Measurements from ENCODE around the gene PDE3B. TPM values are rescaled to one million over a fixed set of nuclear protein-coding genes. Genes with fewer than 3 reads are reported as not detected.
"Not testable (repeated sequence)": the region's sequence is repeated elsewhere in the genome, so short reads cannot be mapped to it uniquely, and the experiment has no call there.

Gene PDE3B
- polyA plus RNA-seq, 1 donor (not counting 4 experiments of a cell fraction or from before 2014, with no cell fraction given): 0.01 TPM

DNA sequence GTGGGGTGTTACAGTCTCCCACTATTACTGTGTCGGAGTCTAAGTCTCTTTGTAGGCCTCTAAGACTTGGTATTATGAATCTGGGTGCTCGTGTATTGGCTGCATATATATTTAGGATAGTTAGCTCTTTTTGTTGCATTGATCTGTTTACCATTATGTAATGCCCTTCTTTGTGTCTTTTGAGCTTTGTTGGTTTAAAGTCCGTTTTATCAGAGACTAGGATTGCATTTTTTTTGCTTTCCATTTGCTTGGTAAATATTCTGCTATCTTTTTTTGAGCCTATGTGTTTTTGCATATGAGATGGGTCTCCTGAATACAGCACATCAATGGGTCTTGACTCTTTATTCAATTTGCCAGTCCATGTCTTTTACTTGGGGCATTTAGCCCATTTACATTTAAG, 97.6 kb downstream of the PDE3B start:
- Histone ChIP-seq H3K27ac (ENCODE audit: control insufficient read depth, insufficient read depth, low read length) (no peak overlapping the region), H3K9me1 (ENCODE audit: control insufficient read depth, extremely low read depth, insufficient read depth, low read length) (no peaks in the 10 kb centered on the region), H3K79me2 (ENCODE audit: control insufficient read depth, insufficient read depth, low read length) (no peaks in the 10 kb centered on the region), H3K9ac (ENCODE audit: control insufficient read depth, extremely low read depth, insufficient read depth, low read length) (no peak overlapping the region), H3K4me2 (ENCODE audit: control insufficient read depth, extremely low read depth, insufficient read depth, low read depth, low read length) (no peak overlapping the region), H3K4me1 (ENCODE audit: control insufficient read depth, extremely low read depth, insufficient read depth, low read length) (no peaks in the 10 kb centered on the region), H2AFZ (ENCODE audit: control insufficient read depth, low read length) (no peak overlapping the region), H3K4me3 (ENCODE audit: control insufficient read depth in 2 of 3, extremely low read depth in 1 of 3, insufficient read depth in 2 of 3, low read depth in 1 of 3, low read length in 3 of 3) (no peak overlapping the region), H3K36me3 (ENCODE audit: control insufficient read depth in 2 of 2, extremely low read depth in 1 of 2, insufficient read depth in 2 of 2, low read length in 2 of 2) (no peaks in the 10 kb centered on the region), H3K9me3 (ENCODE audit: control insufficient read depth, low read depth, low read length) (no peaks in the 10 kb centered on the region), H3K27me3 (ENCODE audit: control insufficient read depth, extremely low read depth, insufficient read depth, low read length) (no peaks in the 10 kb centered on the region), H4K20me1 (ENCODE audit: control insufficient read depth, extremely low read depth, insufficient read depth, low read length) (no peaks in the 10 kb centered on the region)
- dilution Hi-C loops (cut with MboI; ENCODE audit: extremely low pct_ligation_motif_present, low sequenced_read_pairs): no loop called here
- FAIRE-seq (no peak), DNase-seq (ENCODE audit: low read depth, low spot score) (no peak)
- TF ChIP-seq CTCF (optimal IDR thresholded peaks at IDR 0.05 in 1 of 3, IDR thresholded peaks at IDR 0.05 in 1 of 3, conservative IDR thresholded peaks at IDR 0.05 in 1 of 3; ENCODE audit: extremely low read depth in 1 of 3, insufficient read depth in 2 of 3, low read length in 3 of 3) (no peak), EZH2 (IDR thresholded peaks at IDR 0.05; ENCODE audit: low read length) (no peak)

- no peak for DNase-seq (ENCODE audit: low read depth, low spot score)
- no peak overlapping the region for H2AFZ ChIP-seq (ENCODE audit: control insufficient read depth, low read length)
- H3K79me2 ChIP-seq (ENCODE audit: control insufficient read depth, insufficient read depth, low read length): no peaks in the 10 kb centered on the region
- no peaks in the 10 kb centered on the region for H3K36me3 ChIP-seq (ENCODE audit: control insufficient read depth in 2 of 2, extremely low read depth in 1 of 2, insufficient read depth in 2 of 2, low read length in 2 of 2)
- no peak overlapping the region for H3K4me3 ChIP-seq (ENCODE audit: control insufficient read depth in 2 of 3, extremely low read depth in 1 of 3, insufficient read depth in 2 of 3, low read depth in 1 of 3, low read length in 3 of 3)
- no peaks in the 10 kb centered on the region for H3K9me3 ChIP-seq (ENCODE audit: control insufficient read depth, low read depth, low read length)
- no peaks in the 10 kb centered on the region for H3K4me1 ChIP-seq (ENCODE audit: control insufficient read depth, extremely low read depth, insufficient read depth, low read length)
- H4K20me1 ChIP-seq (ENCODE audit: control insufficient read depth, extremely low read depth, insufficient read depth, low read length): no peaks in the 10 kb centered on the region
- TF ChIP-seq EZH2 (IDR thresholded peaks at IDR 0.05; ENCODE audit: low read length) (no peak), CTCF (optimal IDR thresholded peaks at IDR 0.05 in 1 of 3, IDR thresholded peaks at IDR 0.05 in 1 of 3, conservative IDR thresholded peaks at IDR 0.05 in 1 of 3; ENCODE audit: extremely low read depth in 1 of 3, insufficient read depth in 2 of 3, low read length in 3 of 3) (no peak)
- no peak overlapping the region for H3K27ac ChIP-seq (ENCODE audit: control insufficient read depth, insufficient read depth, low read length)
- H3K27me3 ChIP-seq (ENCODE audit: control insufficient read depth, extremely low read depth, insufficient read depth, low read length): no peaks in the 10 kb centered on the region
- dilution Hi-C loops (cut with MboI; ENCODE audit: extremely low pct_ligation_motif_present, low sequenced_read_pairs): no loop called here
- no peak for FAIRE-seq
- no peaks in the 10 kb centered on the region for H3K9me1 ChIP-seq (ENCODE audit: control insufficient read depth, extremely low read depth, insufficient read depth, low read length)
- no peak overlapping the region for H3K4me2 ChIP-seq (ENCODE audit: control insufficient read depth, extremely low read depth, insufficient read depth, low read depth, low read length)
- H3K9ac ChIP-seq (ENCODE audit: control insufficient read depth, extremely low read depth, insufficient read depth, low read length): no peak overlapping the region
Observed at GRCh38 chr11:14742849-14743559, 99.4 kb downstream of the PDE3B start.

GRCh38 chr11:14743667-14744066, 100.1 kb downstream of the PDE3B start:
- H3K9me3 ChIP-seq (ENCODE audit: control insufficient read depth, low read depth, low read length); H3K4me1 ChIP-seq (ENCODE audit: control insufficient read depth, extremely low read depth, insufficient read depth, low read length); H3K79me2 ChIP-seq (ENCODE audit: control insufficient read depth, insufficient read depth, low read length); H2AFZ ChIP-seq (ENCODE audit: control insufficient read depth, low read length); DNase-seq (ENCODE audit: low read depth, low spot score); H4K20me1 ChIP-seq (ENCODE audit: control insufficient read depth, extremely low read depth, insufficient read depth, low read length); H3K27ac ChIP-seq (ENCODE audit: control insufficient read depth, insufficient read depth, low read length); H3K4me2 ChIP-seq (ENCODE audit: control insufficient read depth, extremely low read depth, insufficient read depth, low read depth, low read length); dilution Hi-C loops (cut with MboI; ENCODE audit: extremely low pct_ligation_motif_present, low sequenced_read_pairs); H3K4me3 ChIP-seq (ENCODE audit: control insufficient read depth in 2 of 3, extremely low read depth in 1 of 3, insufficient read depth in 2 of 3, low read depth in 1 of 3, low read length in 3 of 3); H3K9me1 ChIP-seq (ENCODE audit: control insufficient read depth, extremely low read depth, insufficient read depth, low read length); H3K27me3 ChIP-seq (ENCODE audit: control insufficient read depth, extremely low read depth, insufficient read depth, low read length); H3K9ac ChIP-seq (ENCODE audit: control insufficient read depth, extremely low read depth, insufficient read depth, low read length); H3K36me3 ChIP-seq (ENCODE audit: control insufficient read depth in 2 of 2, extremely low read depth in 1 of 2, insufficient read depth in 2 of 2, low read length in 2 of 2); FAIRE-seq: not testable (repeated sequence)

Data from keratinocyte (primary cell).